H9 (cell line): Measurements from ENCODE around the gene MAPK7. TPM values are rescaled to one million over a fixed set of nuclear protein-coding genes. Genes with fewer than 3 reads are reported as not detected.

Source experiments
- DNase-seq: peaks from one replicate; pipeline ENCODE4 v3.0.0-alpha.2; 2017
- H2AFZ ChIP-seq: one replicate; pipeline ENCODE4 v1.6.1; 2013; ENCODE audit warnings: mild to moderate bottlenecking, low read length, control low read depth, moderate library complexity
- H2AK5ac ChIP-seq: 2 replicates; pipeline ENCODE4 v1.6.1; 2013; ENCODE audit warnings: low read length, control low read depth, mixed read lengths; ENCODE audit not compliant: insufficient read length
- H2BK120ac ChIP-seq: one replicate; pipeline ENCODE4 v1.6.1; 2013; ENCODE audit warnings: low read depth, mild to moderate bottlenecking, low read length, control low read depth, inconsistent platforms; ENCODE audit not compliant: poor library complexity, severe bottlenecking
- H2BK12ac ChIP-seq: 2 replicates; pipeline ENCODE4 v1.6.1; 2013; ENCODE audit warnings: low read length, control low read depth, mixed read lengths, low read depth; ENCODE audit not compliant: insufficient read length
- H2BK15ac ChIP-seq: 2 replicates; pipeline ENCODE4 v1.6.1; 2013; ENCODE audit warnings: low read depth, low read length, control low read depth
- H2BK20ac ChIP-seq: one replicate; pipeline ENCODE4 v1.6.1; 2013; ENCODE audit warnings: low read depth, mild to moderate bottlenecking, low read length, control low read depth, inconsistent platforms; ENCODE audit not compliant: poor library complexity, severe bottlenecking
- H2BK5ac ChIP-seq: 2 replicates; pipeline ENCODE4 v1.6.1; 2013; ENCODE audit warnings: low read length, control low read depth, mixed read lengths; ENCODE audit not compliant: insufficient read length
- H3K14ac ChIP-seq: 2 replicates; pipeline ENCODE4 v1.6.1; 2013; ENCODE audit warnings: low read length, control low read depth; ENCODE audit not compliant: insufficient read depth
- H3K18ac ChIP-seq: 2 replicates; pipeline ENCODE4 v1.6.1; 2013; ENCODE audit warnings: low read depth, mild to moderate bottlenecking, mixed read lengths, low read length, control low read depth; ENCODE audit not compliant: insufficient read length
- H3K23ac ChIP-seq: 2 replicates; pipeline ENCODE4 v1.6.1; 2013; ENCODE audit warnings: low read length, control low read depth, mixed read lengths, low read depth; ENCODE audit not compliant: insufficient read length
- H3K23me2 ChIP-seq: 2 replicates; pipeline ENCODE4 v1.6.1; 2013; ENCODE audit warnings: low read depth, mild to moderate bottlenecking, mixed read lengths, low read length, control low read depth; ENCODE audit not compliant: insufficient read length, poor library complexity, severe bottlenecking
- H3K27ac ChIP-seq: 2 replicates; pipeline ENCODE4 v1.5.1; 2013; ENCODE audit warnings: low read length, control low read depth, mixed read lengths, low read depth; ENCODE audit not compliant: insufficient read length
- H3K27me3 ChIP-seq: 2 replicates; pipeline ENCODE4 v1.6.1; 2013; ENCODE audit warnings: low read length, control low read depth, inconsistent platforms; ENCODE audit not compliant: insufficient read depth
- H3K4ac ChIP-seq: 2 replicates; pipeline ENCODE4 v1.6.1; 2013; ENCODE audit warnings: low read depth, mild to moderate bottlenecking, control low read depth, inconsistent platforms, low read length, moderate library complexity
- H3K4me1 ChIP-seq: 2 replicates; pipeline ENCODE4 v1.6.1; 2013; ENCODE audit warnings: low read length, control low read depth, inconsistent platforms; ENCODE audit not compliant: insufficient read depth
- H3K4me2 ChIP-seq: 2 replicates; pipeline ENCODE4 v1.6.1; 2013; ENCODE audit warnings: low read length, control low read depth, mixed read lengths; ENCODE audit not compliant: insufficient read length, insufficient read depth
- H3K56ac ChIP-seq: 2 replicates; pipeline ENCODE4 v1.6.1; 2013; ENCODE audit warnings: low read depth, mild to moderate bottlenecking, mixed read lengths, low read length, control low read depth; ENCODE audit not compliant: insufficient read length
- H3K79me1 ChIP-seq: 2 replicates; pipeline ENCODE4 v1.6.1; 2013; ENCODE audit warnings: low read depth, mild to moderate bottlenecking, moderate library complexity, low read length, control low read depth, inconsistent platforms; ENCODE audit not compliant: insufficient read depth, poor library complexity, severe bottlenecking
- H3K79me2 ChIP-seq: 2 replicates; pipeline ENCODE4 v1.6.1; 2013; ENCODE audit warnings: low read length, control low read depth, inconsistent platforms; ENCODE audit not compliant: insufficient read depth
- H3K9ac ChIP-seq: 2 replicates; pipeline ENCODE4 v1.6.1; 2013; ENCODE audit warnings: low read length, control low read depth, mixed read lengths; ENCODE audit not compliant: insufficient read length; ENCODE audit errors: extremely low read depth
- H3K9me3 ChIP-seq: one replicate; pipeline ENCODE4 v1.6.1; 2013; ENCODE audit warnings: low read depth, low read length, inconsistent platforms; ENCODE audit not compliant: control insufficient read depth
- H3T11ph ChIP-seq: one replicate; pipeline ENCODE4 v1.6.1; 2013; ENCODE audit warnings: mild to moderate bottlenecking, low read length, control low read depth, inconsistent platforms
- H4K20me1 ChIP-seq: one replicate; pipeline ENCODE4 v1.6.1; 2013; ENCODE audit not compliant: control insufficient read depth, insufficient read length, insufficient read depth
- H4K5ac ChIP-seq: 2 replicates; pipeline ENCODE4 v1.6.1; 2013; ENCODE audit warnings: low read depth, mild to moderate bottlenecking, mixed read lengths, low read length, control low read depth; ENCODE audit not compliant: insufficient read length
- H4K8ac ChIP-seq: replicated peaks from 2 replicates; pipeline ENCODE4 v1.6.1; 2013; ENCODE audit warnings: low read length, control low read depth, mixed read lengths, low read depth; ENCODE audit not compliant: insufficient read length
- H4K91ac ChIP-seq: 2 replicates; pipeline ENCODE4 v1.6.1; 2013; ENCODE audit warnings: low read depth, mild to moderate bottlenecking, moderate library complexity, mixed read lengths, low read length, control low read depth; ENCODE audit not compliant: insufficient read length
- H3K27ac Mint-ChIP-seq, 3 experiments: 2 replicates in 2 of 3; 3 replicates in 1 of 3; pipeline ENCODE4 v1.8.0; 2020 to 2021; ENCODE audit warnings: mixed read lengths in 3 of 3, mild to moderate bottlenecking in 1 of 3, moderate library complexity in 1 of 3
- H3K27me3 Mint-ChIP-seq: 2 replicates; pipeline ENCODE4 v1.8.0; 2021; ENCODE audit warnings: low read depth, mild to moderate bottlenecking, moderate library complexity, mixed read lengths
- H3K36me3 Mint-ChIP-seq, 3 experiments: 2 replicates in 2 of 3; 3 replicates in 1 of 3; pipeline ENCODE4 v1.8.0; 2020 to 2021; ENCODE audit warnings: low read depth in 3 of 3, mixed read lengths in 3 of 3; ENCODE audit not compliant: insufficient read depth in 1 of 3
- H3K4me1 Mint-ChIP-seq, 2 experiments: 2 replicates each; pipeline ENCODE4 v1.8.0; 2020; ENCODE audit warnings: mixed read lengths in 2 of 2
- H3K4me3 Mint-ChIP-seq, 2 experiments: 2 replicates in 1 of 2; 3 replicates in 1 of 2; pipeline ENCODE4 v1.8.0; 2020 to 2021; ENCODE audit warnings: mild to moderate bottlenecking in 2 of 2, mixed read lengths in 2 of 2, moderate library complexity in 1 of 2
- H3K9me3 Mint-ChIP-seq, 2 experiments: 2 replicates in 1 of 2; 3 replicates in 1 of 2; pipeline ENCODE4 v1.8.0; 2020; ENCODE audit warnings: mild to moderate bottlenecking in 2 of 2, mixed read lengths in 2 of 2, moderate library complexity in 1 of 2
- CTCF ChIP-seq: fragments of 200-600 bp; sonication (generic); conservative IDR thresholded peaks from 3 replicates; pipeline ENCODE4 v1.8.0; 2021; ENCODE audit warnings: antibody characterized with exemption, mild to moderate bottlenecking
- WGBS: extraction: QIAGEN DNeasy Blood & Tissue Kit; methylation state at CpG from one replicate; pipeline ENCODE4 v1.1.7; 2013; ENCODE audit warnings: missing lambda C conversion rate, low lambda C conversion rate, mixed read lengths; ENCODE audit not compliant: insufficient read length; ENCODE audit errors: extremely low coverage; 5-methylcytosine and 5-hydroxymethylcytosine counted together
- total RNA-seq: library from RNA; stranded (reverse); gene quantifications from 2 replicates; pipeline ENCODE4 v1.2.1, GENCODE V29; 2021

Gene MAPK7
- total RNA-seq, 1 experiment from 2014 or later, result 43.8 TPM

- WGBS, result no CpG with 5 or more reads among the region's 8 CpGs
- no peak overlapping the region for H3K4me2 ChIP-seq
- DNase-seq, result peak; percentile 42
Measured at GRCh38 chr17:19372866-19373504, 5.3 kb upstream of the MAPK7 start.

More at GRCh38 chr17:19372866-19373504, 5.3 kb upstream of the MAPK7 start:
- no peak overlapping the region for H2BK15ac ChIP-seq
- H3K27ac ChIP-seq, result no peak overlapping the region
- H2AK5ac ChIP-seq, result no peak overlapping the region
- H4K20me1 ChIP-seq, result no peaks in the 10 kb centered on the region
- H4K91ac ChIP-seq, result no peak overlapping the region
- H3K9me3 ChIP-seq, result no peaks in the 10 kb centered on the region
- Mint-ChIP-seq H3K27ac (no peak overlapping the region; a peak in 1 of 7 replicates), H3K4me3 (no peak overlapping the region), H3K27me3 (no peaks in the 10 kb centered on the region), H3K9me3 (no peaks in the 10 kb centered on the region), H3K4me1 (peaks cover 4 to 20% of the 10 kb centered on the region in 2 experiments), H3K36me3 (peaks cover 0 to 9% (median 6%) of the 10 kb centered on the region in 3 experiments; a peak in 2 of 7 replicates)
- H3K27me3 ChIP-seq, result no peaks in the 10 kb centered on the region
- H3K79me1 ChIP-seq, result no peaks in the 10 kb centered on the region
- no peak overlapping the region for H3K9ac ChIP-seq
- no peaks in the 10 kb centered on the region for H3K79me2 ChIP-seq
- H2BK20ac ChIP-seq, result no peak overlapping the region
- no peak overlapping the region for H2BK12ac ChIP-seq
- H3K56ac ChIP-seq, result no peak overlapping the region
- no peak overlapping the region for H4K8ac ChIP-seq
- H4K5ac ChIP-seq, result no peak overlapping the region
- no peak for TF ChIP-seq CTCF
- H2AFZ ChIP-seq, result no peak overlapping the region
- no peak overlapping the region for H3K18ac ChIP-seq
- no peaks in the 10 kb centered on the region for H3K23me2 ChIP-seq
- H2BK5ac ChIP-seq, result no peak overlapping the region
- H3K14ac ChIP-seq, result no peak overlapping the region
- H2BK120ac ChIP-seq, result no peak overlapping the region
- H3K4ac ChIP-seq, result no peak overlapping the region
- H3K4me1 ChIP-seq, result peaks cover 2% of the 10 kb centered on the region; the same call in 1 of the 2 replicates
- no peak overlapping the region for H3K23ac ChIP-seq
- no peak overlapping the region for H3T11ph ChIP-seq
